PFSK-1 (cell line): ENCODE results near the gene OR2D3. TPM values are rescaled to one million over a fixed set of nuclear protein-coding genes. Genes with fewer than 3 reads are reported as not detected.

ENCODE experiments used
- FOXP2 ChIP-seq: optimal IDR thresholded peaks from 2 replicates; pipeline ENCODE3; 2011; ENCODE audit warnings: borderline replicate concordance, control low read depth, inconsistent platforms; ENCODE audit not compliant: insufficient read depth; ENCODE audit errors: extremely low read length, extremely low read depth
- POLR2AphosphoS5 ChIP-seq: IDR thresholded peaks from 2 replicates; pipeline ENCODE4 v1.6.1; 2012; ENCODE audit warnings: low read depth, mild to moderate bottlenecking, control low read depth, low read length, moderate library complexity
- REST ChIP-seq, 2 experiments: IDR thresholded peaks; 2 replicates each; pipeline versions ENCODE4 v1.6.1 to v1.8.0; 2011 to 2012; ENCODE audit warnings: low read depth in 2 of 2, low read length in 2 of 2, control low read depth in 1 of 2, inconsistent platforms in 1 of 2, mild to moderate bottlenecking in 1 of 2, moderate library complexity in 1 of 2; ENCODE audit not compliant: insufficient read depth in 1 of 2
- SIN3A ChIP-seq: IDR thresholded peaks from 2 replicates; pipeline ENCODE4 v1.6.1; 2012; ENCODE audit warnings: mild to moderate bottlenecking, low read length, moderate library complexity, borderline replicate concordance; ENCODE audit not compliant: insufficient read depth
- TAF1 ChIP-seq: IDR thresholded peaks from 2 replicates; pipeline ENCODE4 v1.6.1; 2012; ENCODE audit warnings: low read length, control low read depth, borderline replicate concordance; ENCODE audit not compliant: insufficient read depth
- polyA plus RNA-seq: library from polyadenylated mRNA; unstranded; fragments of >200 nt; gene quantifications from one replicate; pipeline ENCODE4 v1.2.1, GENCODE V29; 2012; ENCODE audit warnings: low read depth, missing spikeins; ENCODE audit not compliant: insufficient read length

Gene OR2D3
- not detected for polyA plus RNA-seq

DNA sequence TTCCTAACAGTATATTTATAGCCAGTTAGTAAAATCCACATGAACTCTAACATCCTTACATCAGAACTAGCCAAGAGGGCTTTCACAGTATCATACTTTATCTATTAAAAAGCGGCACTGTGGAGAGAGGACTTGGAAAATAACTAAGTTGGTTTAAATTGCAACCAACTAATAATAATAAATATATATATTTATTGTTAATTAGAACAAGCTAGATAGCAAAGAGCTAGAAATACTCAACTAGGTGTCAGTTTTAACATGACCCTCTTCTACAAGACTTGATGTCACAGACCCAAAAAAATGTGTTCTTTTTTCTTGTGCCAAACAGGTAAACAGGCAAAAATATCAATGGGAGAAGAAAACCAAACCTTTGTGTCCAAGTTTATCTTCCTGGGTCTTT lies at the start of gene OR2D3:
TSS of gene OR2D3 (plus strand) at position 301 of the 400 bp plus-strand sequence. CDS start at position 301, 0 bp downstream.
- TF ChIP-seq TAF1 (no peak), SIN3A (no peak), REST (IDR thresholded peaks at IDR 0.05; ENCODE audit: insufficient read depth in 1 of 2, low read depth in 2 of 2, low read length in 2 of 2) (no peak), POLR2AphosphoS5 (no peak), FOXP2 (no peak)

- TF ChIP-seq TAF1: no peak
- TF ChIP-seq FOXP2: no peak
- no peak for TF ChIP-seq POLR2AphosphoS5
- no peak for TF ChIP-seq SIN3A
- no peak for TF ChIP-seq REST (IDR thresholded peaks at IDR 0.05; ENCODE audit: insufficient read depth in 1 of 2, low read depth in 2 of 2, low read length in 2 of 2)
Observed at GRCh38 chr11:6871278-6871677, 49.5 kb upstream of the OR2D3 start.

GRCh38 chr11:6875761-6876160 lies 45.0 kb upstream of the OR2D3 start:
- TF ChIP-seq REST (IDR thresholded peaks at IDR 0.05; ENCODE audit: insufficient read depth in 1 of 2, low read depth in 2 of 2, low read length in 2 of 2): peak in 1 of 2 experiments; percentile 76; a peak in 2 of 4 replicates
- no peak for TF ChIP-seq FOXP2

DNA sequence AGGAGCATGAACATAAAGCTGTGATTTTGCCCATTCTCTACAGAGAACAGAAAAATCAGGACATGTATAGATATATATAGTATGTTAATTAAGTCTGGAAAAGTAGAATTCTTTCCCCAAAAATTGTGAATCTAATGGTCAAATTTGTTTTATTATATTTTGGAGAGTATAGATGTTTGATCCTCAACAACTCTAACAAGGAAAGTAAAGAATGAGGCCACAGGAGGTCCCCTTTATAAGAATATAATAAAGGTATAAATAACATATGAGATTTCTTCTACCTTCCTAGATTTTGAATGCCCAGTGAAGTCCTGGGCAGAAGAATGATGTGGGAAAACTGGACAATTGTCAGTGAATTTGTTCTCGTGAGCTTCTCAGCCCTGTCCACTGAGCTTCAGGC lies 44.5 kb upstream of the OR2D3 start, which contains the start of gene OR10A4:
TSS of gene OR10A4 (plus strand) at position 301 of the 400 bp plus-strand sequence. CDS start at position 324, 23 bp downstream.
- no peak for TF ChIP-seq FOXP2
- TF ChIP-seq POLR2AphosphoS5: no peak
- no peak for TF ChIP-seq TAF1
- TF ChIP-seq REST (IDR thresholded peaks at IDR 0.05; ENCODE audit: insufficient read depth in 1 of 2, low read depth in 2 of 2, low read length in 2 of 2): no peak
- no peak for TF ChIP-seq SIN3A

GRCh38 chr11:6876914-6877313 lies 43.9 kb upstream of the OR2D3 start:
- TF ChIP-seq REST (IDR thresholded peaks at IDR 0.05; ENCODE audit: insufficient read depth in 1 of 2, low read depth in 2 of 2, low read length in 2 of 2): no peak
- TF ChIP-seq FOXP2: no peak
- no peak for TF ChIP-seq TAF1
- TF ChIP-seq POLR2AphosphoS5: no peak
- no peak for TF ChIP-seq SIN3A
